PC-9 (cell line): ENCODE measurements around the gene C15orf62.

Source experiments
- CTCF ChIP-seq: fragments of 200-600 bp; sonication (generic); conservative IDR thresholded peaks from 2 replicates; pipeline ENCODE4 v1.6.1; 2017; ENCODE audit warnings: mixed run types, antibody characterized with exemption, mild to moderate bottlenecking, moderate library complexity
- EZH2 ChIP-seq: fragments of 200-600 bp; sonication (generic); IDR thresholded peaks from 2 replicates; pipeline ENCODE4 v1.8.0; 2017; ENCODE audit warnings: antibody characterized with exemption, low read depth

GRCh38 chr15:40756938-40757337 lies 12.8 kb upstream of the C15orf62 start:
- TF ChIP-seq CTCF = no peak
- no peak for TF ChIP-seq EZH2
